Coronary artery (tissue), 2 donors: ENCODE measurements around the gene TPBGL.

Experiments
- DNase-seq: peaks from one replicate; pipeline ENCODE4 v3.0.0-alpha.2; 2017; ENCODE audit warnings: low spot score
- H3K27ac ChIP-seq, 2 donors: fragments of 200-600 bp; sonication (generic); one replicate each; pipeline ENCODE4 v1.5.1; 2016 to 2019
- H3K4me3 ChIP-seq: fragments of 200-600 bp; sonication (generic); 2 replicates; pipeline ENCODE4 v1.5.1; 2016; ENCODE audit warnings: mild to moderate bottlenecking, moderate library complexity
- TF ChIP-seq, protein P1 (sequence below): fragments of 200-600 bp; sonication (generic); IDR thresholded peaks from one replicate; pipeline ENCODE4 v1.5.1; 2019; ENCODE audit warnings: antibody characterized with exemption

TPBGL gene, protein sequence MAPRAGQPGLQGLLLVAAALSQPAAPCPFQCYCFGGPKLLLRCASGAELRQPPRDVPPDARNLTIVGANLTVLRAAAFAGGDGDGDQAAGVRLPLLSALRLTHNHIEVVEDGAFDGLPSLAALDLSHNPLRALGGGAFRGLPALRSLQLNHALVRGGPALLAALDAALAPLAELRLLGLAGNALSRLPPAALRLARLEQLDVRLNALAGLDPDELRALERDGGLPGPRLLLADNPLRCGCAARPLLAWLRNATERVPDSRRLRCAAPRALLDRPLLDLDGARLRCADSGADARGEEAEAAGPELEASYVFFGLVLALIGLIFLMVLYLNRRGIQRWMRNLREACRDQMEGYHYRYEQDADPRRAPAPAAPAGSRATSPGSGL

GRCh38 chr11:75240311-75241035, at the start of gene TPBGL:
Gene TPBGL (plus strand): TSS chr11:75240774. CDS start chr11:75241050, 276 bp downstream.
- peak; percentile 63 for DNase-seq
- TF ChIP-seq, protein P1, sequence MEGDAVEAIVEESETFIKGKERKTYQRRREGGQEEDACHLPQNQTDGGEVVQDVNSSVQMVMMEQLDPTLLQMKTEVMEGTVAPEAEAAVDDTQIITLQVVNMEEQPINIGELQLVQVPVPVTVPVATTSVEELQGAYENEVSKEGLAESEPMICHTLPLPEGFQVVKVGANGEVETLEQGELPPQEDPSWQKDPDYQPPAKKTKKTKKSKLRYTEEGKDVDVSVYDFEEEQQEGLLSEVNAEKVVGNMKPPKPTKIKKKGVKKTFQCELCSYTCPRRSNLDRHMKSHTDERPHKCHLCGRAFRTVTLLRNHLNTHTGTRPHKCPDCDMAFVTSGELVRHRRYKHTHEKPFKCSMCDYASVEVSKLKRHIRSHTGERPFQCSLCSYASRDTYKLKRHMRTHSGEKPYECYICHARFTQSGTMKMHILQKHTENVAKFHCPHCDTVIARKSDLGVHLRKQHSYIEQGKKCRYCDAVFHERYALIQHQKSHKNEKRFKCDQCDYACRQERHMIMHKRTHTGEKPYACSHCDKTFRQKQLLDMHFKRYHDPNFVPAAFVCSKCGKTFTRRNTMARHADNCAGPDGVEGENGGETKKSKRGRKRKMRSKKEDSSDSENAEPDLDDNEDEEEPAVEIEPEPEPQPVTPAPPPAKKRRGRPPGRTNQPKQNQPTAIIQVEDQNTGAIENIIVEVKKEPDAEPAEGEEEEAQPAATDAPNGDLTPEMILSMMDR: no peak
- Histone ChIP-seq H3K27ac (no peak within 1 kb of the TSS), H3K4me3 (peak within 1 kb of the TSS; percentile 71)

DNA sequence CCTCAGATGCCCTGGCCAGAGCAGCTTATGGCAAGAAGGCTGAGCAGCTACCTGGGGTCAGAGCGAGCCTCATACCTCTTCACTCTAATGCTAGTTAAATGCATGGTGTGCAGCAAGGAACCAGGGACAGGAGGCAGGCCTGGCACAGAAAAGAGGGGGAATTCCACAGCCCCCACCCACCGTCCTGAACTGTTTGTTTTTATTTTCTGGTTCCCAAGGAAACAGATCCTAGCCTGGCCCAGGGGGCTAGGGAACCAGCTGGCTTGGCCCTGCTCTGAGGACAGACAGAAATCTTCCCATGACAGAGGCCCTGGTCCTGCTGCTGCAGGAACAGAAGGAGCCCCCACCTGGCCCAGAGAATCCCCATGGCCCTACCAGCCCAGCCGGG, 49.2 kb upstream of the TPBGL start:
- H3K4me3 ChIP-seq: no peak overlapping the region
- DNase-seq: no peak
- no peak overlapping the region for H3K27ac ChIP-seq
- TF ChIP-seq, protein P1: no peak

DNA sequence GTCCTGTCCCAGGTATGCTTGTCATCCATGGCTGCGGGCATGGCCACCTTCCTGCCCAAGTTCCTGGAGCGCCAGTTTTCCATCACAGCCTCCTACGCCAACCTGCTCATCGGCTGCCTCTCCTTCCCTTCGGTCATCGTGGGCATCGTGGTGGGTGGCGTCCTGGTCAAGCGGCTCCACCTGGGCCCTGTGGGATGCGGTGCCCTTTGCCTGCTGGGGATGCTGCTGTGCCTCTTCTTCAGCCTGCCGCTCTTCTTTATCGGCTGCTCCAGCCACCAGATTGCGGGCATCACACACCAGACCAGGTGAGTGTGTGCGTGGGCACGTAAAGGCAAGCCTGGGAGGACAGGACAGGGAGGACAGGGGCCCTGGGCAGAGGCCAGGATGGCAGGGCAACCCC, 47.3 kb upstream of the TPBGL start:
- Histone ChIP-seq H3K4me3 (no peak overlapping the region), H3K27ac (peak overlapping the region in 1 of 2 donors; percentile 51)
- DNase-seq: no peak
- TF ChIP-seq, protein P1: no peak

DNA sequence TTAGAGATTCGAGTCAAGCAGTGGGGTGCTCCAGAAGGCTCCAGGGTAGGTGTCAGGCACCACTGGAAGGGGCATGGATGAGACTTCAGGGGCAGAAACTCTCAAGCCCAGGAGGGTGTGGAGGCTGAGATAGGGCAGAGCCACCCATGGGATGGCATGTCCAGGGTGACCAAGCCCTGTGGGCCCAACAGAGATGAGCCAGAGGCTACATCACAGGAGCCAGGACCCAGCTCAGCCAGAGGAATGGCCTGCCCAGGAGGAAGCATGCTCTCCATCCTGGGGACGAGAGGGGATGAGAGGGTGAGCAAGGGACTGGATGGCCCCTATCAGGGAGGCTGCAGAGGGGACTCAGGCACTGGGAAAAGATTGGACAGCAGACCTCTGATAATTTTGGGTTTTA, 46.9 kb upstream of the TPBGL start:
- DNase-seq: no peak
- H3K27ac ChIP-seq: peak overlapping the region in 1 of 2 donors; percentile 51
- TF ChIP-seq, protein P1: no peak

DNA sequence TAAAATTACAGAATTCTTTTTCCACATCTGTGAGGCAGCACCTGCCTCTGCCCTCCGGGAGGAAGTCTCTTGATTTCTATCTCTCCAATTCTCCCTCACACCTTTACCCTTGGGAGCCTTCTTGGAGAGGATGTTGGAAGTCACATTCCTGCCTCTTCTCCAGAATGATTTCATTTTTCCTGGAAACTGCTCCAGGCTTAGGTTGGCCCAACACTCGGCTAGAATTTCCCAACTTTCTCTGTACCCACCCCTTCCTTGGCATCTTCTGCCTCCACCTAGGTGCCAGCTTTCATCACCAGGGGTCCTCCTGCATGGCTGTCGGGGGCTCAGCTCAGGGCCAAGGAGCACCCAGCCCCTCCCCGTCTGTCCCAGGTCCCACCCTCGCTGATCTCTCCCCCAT, 46.4 kb upstream of the TPBGL start:
- Histone ChIP-seq H3K4me3 (no peak overlapping the region), H3K27ac (peak overlapping the region in 1 of 2 donors; percentile 51)
- TF ChIP-seq, protein P1: no peak
- DNase-seq: no peak

More for the DNA sequence above, 46.9 kb upstream of the TPBGL start:
- H3K4me3 ChIP-seq: no peak overlapping the region

- DNase-seq: no peak
- Histone ChIP-seq H3K27ac (peak overlapping the region in 1 of 2 donors; percentile 61), H3K4me3 (no peak overlapping the region)
- TF ChIP-seq, protein P1: no peak
These were observed 45.2 kb upstream of the TPBGL start for GRCh38 chr11:75195167-75195962.
